Measurements from ENCODE around the gene PCMT1. TPM values are rescaled to one million over a fixed set of nuclear protein-coding genes. Genes with fewer than 3 reads are reported as not detected.

The PCMT1 gene
- total RNA-seq = 10 to 100 TPM; 20.3 to 33.2 (median 26.9) TPM
- polyA plus RNA-seq = 10 to 100 TPM in 1 of 2 donors, 1 to 10 TPM in 1; 9.7 to 35.6 TPM

- intact Hi-C loops (cut with DNase I) = no loop called here
- WGBS, 2 donors = 0% methylated on average over 54 to 60 of the region's 60 CpGs
- peak within 1 kb of the TSS; percentile 74 to 90 (median 90) for H3K27ac ChIP-seq
- no peaks in the 10 kb centered on the region for H3K9me3 ChIP-seq
- DNase-seq (peak; percentile 87 to 97 (median 92)), FAIRE-seq (no peak), ATAC-seq (peak; percentile 94 to 98 (median 96))
- no peaks in the 10 kb centered on the region for H3K27me3 ChIP-seq
- TF ChIP-seq, protein P1, sequence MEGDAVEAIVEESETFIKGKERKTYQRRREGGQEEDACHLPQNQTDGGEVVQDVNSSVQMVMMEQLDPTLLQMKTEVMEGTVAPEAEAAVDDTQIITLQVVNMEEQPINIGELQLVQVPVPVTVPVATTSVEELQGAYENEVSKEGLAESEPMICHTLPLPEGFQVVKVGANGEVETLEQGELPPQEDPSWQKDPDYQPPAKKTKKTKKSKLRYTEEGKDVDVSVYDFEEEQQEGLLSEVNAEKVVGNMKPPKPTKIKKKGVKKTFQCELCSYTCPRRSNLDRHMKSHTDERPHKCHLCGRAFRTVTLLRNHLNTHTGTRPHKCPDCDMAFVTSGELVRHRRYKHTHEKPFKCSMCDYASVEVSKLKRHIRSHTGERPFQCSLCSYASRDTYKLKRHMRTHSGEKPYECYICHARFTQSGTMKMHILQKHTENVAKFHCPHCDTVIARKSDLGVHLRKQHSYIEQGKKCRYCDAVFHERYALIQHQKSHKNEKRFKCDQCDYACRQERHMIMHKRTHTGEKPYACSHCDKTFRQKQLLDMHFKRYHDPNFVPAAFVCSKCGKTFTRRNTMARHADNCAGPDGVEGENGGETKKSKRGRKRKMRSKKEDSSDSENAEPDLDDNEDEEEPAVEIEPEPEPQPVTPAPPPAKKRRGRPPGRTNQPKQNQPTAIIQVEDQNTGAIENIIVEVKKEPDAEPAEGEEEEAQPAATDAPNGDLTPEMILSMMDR (IDR thresholded peaks at IDR 0.05) = no peak
- peaks cover 3 to 25% (median 5%) of the 10 kb centered on the region in 3 donors for H3K4me1 ChIP-seq
- peak within 1 kb of the TSS; percentile 72 to 98 (median 94) for H3K4me3 ChIP-seq
- H3K36me3 ChIP-seq = no peaks in the 10 kb centered on the region
These were observed at the start of gene PCMT1 for GRCh38 chr6:149749594-149750135. Gene PCMT1 (plus strand): TSS chr6:149749741. CDS start chr6:149749902, 161 bp downstream.

- Histone ChIP-seq H3K4me1 (no peaks in the 10 kb centered on the region), H3K36me3 (peaks cover 0 to 3% (median 0%) of the 10 kb centered on the region in 3 donors), H3K27me3 (no peaks in the 10 kb centered on the region), H3K4me3 (no peak overlapping the region), H3K9me3 (no peaks in the 10 kb centered on the region), H3K27ac (no peak overlapping the region)
- intact Hi-C loops (cut with DNase I) = no loop called here
- TF ChIP-seq, protein P1 (IDR thresholded peaks at IDR 0.05) = no peak
- WGBS, 2 donors = 80 to 82% methylated on average over 7 of the region's 7 CpGs
- DNase-seq = no peak
- no peak for ATAC-seq
- no peak for FAIRE-seq
These were observed 47.8 kb upstream of the PCMT1 start for GRCh38 chr6:149701714-149702113.

- no peaks in the 10 kb centered on the region for H3K36me3 ChIP-seq
- no peak overlapping the region for H3K27ac ChIP-seq
- H3K4me1 ChIP-seq = peaks cover 16 to 25% (median 20%) of the 10 kb centered on the region in 3 donors
- H3K27me3 ChIP-seq = no peaks in the 10 kb centered on the region
- H3K9me3 ChIP-seq = no peaks in the 10 kb centered on the region
- no peak overlapping the region for H3K4me3 ChIP-seq
- ATAC-seq (no peak), DNase-seq (no peak), FAIRE-seq (no peak)
- intact Hi-C loops (cut with DNase I) = no loop called here
- TF ChIP-seq, protein P1 (IDR thresholded peaks at IDR 0.05) = no peak
- WGBS, 2 donors = 96 to 98% methylated on average over 5 of the region's 5 CpGs
These were observed 37.8 kb upstream of the PCMT1 start for GRCh38 chr6:149711711-149712110.

GRCh38 chr6:149714442-149714841, 35.1 kb upstream of the PCMT1 start:
- WGBS, 2 donors = 86 to 93% methylated on average over 1 of the region's 1 CpG
- TF ChIP-seq, protein P1 (IDR thresholded peaks at IDR 0.05) = no peak
- H3K27me3 ChIP-seq = no peaks in the 10 kb centered on the region
- FAIRE-seq (no peak), ATAC-seq (no peak), DNase-seq (no peak)
- H3K4me1 ChIP-seq = peaks cover 7 to 26% (median 16%) of the 10 kb centered on the region in 3 donors
- intact Hi-C loops (cut with DNase I) = no loop called here
- no peaks in the 10 kb centered on the region for H3K9me3 ChIP-seq
- H3K4me3 ChIP-seq = no peak overlapping the region
- no peak overlapping the region for H3K27ac ChIP-seq
- H3K36me3 ChIP-seq = no peaks in the 10 kb centered on the region
